HepG2 (cell line): ENCODE data around the gene UNKL.

ENCODE experiments used
- BRCA1 ChIP-seq: sonication (generic); formaldehyde crosslinking; IDR thresholded peaks from 2 replicates; pipeline ENCODE4 v1.4.0; 2020; ENCODE audit warnings: missing genetic modification reagents
- HOXA7 ChIP-seq: sonication (generic); formaldehyde crosslinking; IDR thresholded peaks from 2 replicates; pipeline ENCODE4 v1.8.1; 2022; ENCODE audit warnings: mild to moderate bottlenecking, missing genetic modification reagents, moderate library complexity

- TF ChIP-seq BRCA1: no peak
- TF ChIP-seq HOXA7 (CRISPR knock-in tag): no peak
Measured at GRCh38 chr16:1455190-1456171, 41.0 kb upstream of the UNKL start.
